ENCODE results near the gene FRMD1.

The FRMD1 gene

DNA sequence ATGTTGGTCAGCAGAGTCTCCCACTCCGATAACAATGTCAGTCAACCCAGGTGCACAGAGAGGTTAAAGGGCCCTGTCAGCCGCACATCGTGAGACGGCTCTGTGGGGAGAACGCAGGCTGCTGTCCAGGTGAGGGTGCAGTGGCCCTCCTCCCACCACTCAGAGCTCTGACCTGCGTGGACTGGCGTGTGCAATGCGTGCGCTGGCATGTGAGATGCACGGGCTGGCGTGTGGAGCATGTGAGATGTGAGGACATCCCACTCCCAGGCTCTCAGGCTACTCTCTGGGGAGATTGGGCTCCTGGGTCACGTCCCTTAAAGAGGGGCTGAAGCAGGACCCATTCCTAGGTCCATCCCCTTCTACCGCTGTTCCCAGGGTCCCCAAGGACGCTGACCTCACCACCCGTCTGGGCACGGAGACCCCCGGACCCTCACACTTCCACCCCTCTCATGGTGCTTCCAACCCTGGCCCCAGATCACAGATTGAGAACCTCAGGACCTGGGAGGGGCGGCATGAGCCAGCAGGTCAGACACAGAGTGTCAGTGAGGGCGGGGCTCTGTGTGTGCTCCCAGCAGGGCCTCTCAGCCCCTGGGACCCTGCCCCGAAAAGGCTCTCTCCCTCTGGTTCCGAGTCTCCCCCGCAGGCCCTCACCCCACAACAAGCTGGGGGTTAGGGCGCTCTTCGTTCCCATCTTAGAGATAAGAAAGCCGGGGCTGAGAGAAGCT is 8.6 kb upstream of the FRMD1 start:
- H3K4me3 ChIP-seq: no peak overlapping the region
- peaks cover 11 to 64% (median 52%) of the 10 kb centered on the region in 10 experiments; a peak in 19 of 20 replicates for H3K4me1 ChIP-seq
- TF ChIP-seq Cebpa-rat (IDR thresholded peaks at IDR 0.05): no peak
- H3K9me3 ChIP-seq (replicated peaks in 1 of 11): 0 out of 22 replicates have a peak, but pooled peaks cover 0 to 4% (median 0%) of the 10 kb centered on the region in 11 experiments
- peak overlapping the region in 9 of 11 experiments; percentile 24 to 70 (median 62); a peak in 15 of 22 replicates for H3K4me2 ChIP-seq
- peaks cover 0 to 6% (median 0%) of the 10 kb centered on the region in 11 experiments; a peak in 1 of 22 replicates for H3K27me3 ChIP-seq
- no peak overlapping the region for H3K27ac ChIP-seq
- no peaks in the 10 kb centered on the region for H4K20me1 ChIP-seq
- H3K9ac ChIP-seq: 0 out of 22 replicates have a peak overlapping the region, but pooled peaks of 1 of the 11 experiments have one; percentile 4
- no peaks in the 10 kb centered on the region for H3K36me3 ChIP-seq

DNA sequence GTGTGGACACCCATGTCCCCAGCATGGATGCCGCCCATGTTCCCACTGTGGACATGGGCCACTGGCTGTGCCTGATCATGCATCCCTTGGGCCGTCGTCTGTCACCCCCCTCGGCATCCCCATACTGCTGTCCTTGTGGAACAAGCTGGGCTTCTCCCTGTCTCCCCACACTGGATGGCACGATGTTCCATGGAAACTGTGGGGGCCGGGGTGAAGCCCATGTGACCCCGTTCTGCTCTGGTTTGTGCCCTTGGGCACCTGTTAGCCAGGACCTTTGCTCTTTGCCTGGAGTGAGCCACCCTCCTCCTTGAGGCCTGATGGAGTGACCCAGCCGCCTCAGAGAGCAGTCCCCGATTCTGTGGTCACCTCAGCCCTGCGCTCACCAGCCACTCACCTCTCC is 7.6 kb upstream of the FRMD1 start:
- Histone ChIP-seq H3K9ac (0 out of 22 replicates have a peak overlapping the region, but pooled peaks of 1 of the 11 experiments have one; percentile 18), H3K4me2 (peak overlapping the region in 9 of 11 experiments; percentile 24 to 70 (median 62); a peak in 18 of 22 replicates), H3K4me3 (no peak overlapping the region), H3K27ac (no peak overlapping the region), H3K4me1 (peaks cover 11 to 74% (median 61%) of the 10 kb centered on the region in 10 experiments; a peak in 19 of 20 replicates), H3K9me3 (replicated peaks in 1 of 11) (no peaks in the 10 kb centered on the region), H3K36me3 (no peaks in the 10 kb centered on the region), H3K27me3 (peaks cover 0 to 6% (median 0%) of the 10 kb centered on the region in 11 experiments; a peak in 1 of 22 replicates), H4K20me1 (no peaks in the 10 kb centered on the region)
- TF ChIP-seq Cebpa-rat (IDR thresholded peaks at IDR 0.05): no peak

DNA sequence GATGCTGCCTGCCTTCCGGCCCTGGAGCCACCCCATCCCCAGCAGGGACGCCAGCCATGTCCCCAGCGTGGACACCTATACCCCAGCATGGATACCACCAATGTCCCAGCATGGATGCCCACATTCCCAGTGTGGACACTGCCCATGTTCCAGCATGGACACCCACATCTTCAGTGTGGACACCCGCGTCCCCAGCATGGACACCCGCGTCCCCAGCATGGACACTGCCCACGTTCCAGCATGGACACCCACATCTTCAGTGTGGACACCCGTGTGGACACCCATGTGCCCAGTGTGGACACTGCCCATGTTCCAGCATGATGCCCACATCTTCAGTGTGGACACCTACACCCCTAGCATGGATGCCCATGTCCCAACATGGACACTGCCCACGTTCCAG is 7.1 kb upstream of the FRMD1 start:
- Histone ChIP-seq H3K27me3 (peaks cover 0 to 6% (median 0%) of the 10 kb centered on the region in 11 experiments; a peak in 1 of 22 replicates), H3K36me3 (no peaks in the 10 kb centered on the region), H4K20me1 (no peaks in the 10 kb centered on the region), H3K4me2 (peak overlapping the region in 7 of 11 experiments; percentile 42 to 70 (median 63); a peak in 11 of 22 replicates), H3K4me3 (no peak overlapping the region), H3K9me3 (replicated peaks in 1 of 11) (no peaks in the 10 kb centered on the region), H3K4me1 (peaks cover 11 to 74% (median 61%) of the 10 kb centered on the region in 10 experiments; a peak in 19 of 20 replicates), H3K27ac (no peak overlapping the region), H3K9ac (no peak overlapping the region)
- TF ChIP-seq Cebpa-rat (IDR thresholded peaks at IDR 0.05): no peak

DNA sequence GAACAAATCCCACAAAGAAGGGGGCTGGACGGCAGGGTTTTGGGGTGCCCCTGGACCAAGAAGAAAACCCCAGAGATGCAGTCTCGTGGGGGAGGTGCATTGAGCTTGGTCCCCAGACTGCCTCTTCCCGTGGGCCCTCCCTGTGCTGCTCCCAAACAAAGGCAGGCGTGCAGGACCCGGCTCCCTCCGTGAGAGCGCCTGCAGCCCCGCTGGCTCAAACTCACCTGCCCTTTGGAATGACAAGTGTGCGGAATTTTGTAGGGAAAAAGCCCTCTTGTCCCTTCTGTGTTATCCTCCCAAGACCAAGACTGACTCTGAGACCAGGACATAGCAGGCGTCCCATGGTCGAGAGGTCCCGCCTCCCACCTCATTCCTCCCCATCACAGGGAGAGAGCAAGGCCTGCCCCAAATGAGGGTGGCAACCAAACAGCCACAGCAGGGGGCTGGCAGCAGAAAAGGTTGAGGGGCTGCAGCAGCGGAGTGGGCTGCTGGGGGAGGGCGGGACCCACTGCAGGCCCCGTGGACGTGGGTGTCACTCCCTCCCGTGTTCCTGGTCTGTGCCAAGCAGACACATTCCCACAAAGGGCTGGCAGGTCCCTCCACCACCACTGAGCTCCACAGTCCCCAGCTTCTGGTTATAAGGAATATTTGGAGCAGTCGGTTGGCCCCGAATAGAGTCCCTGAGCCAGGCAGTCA is 5.6 kb upstream of the FRMD1 start:
- H3K9ac ChIP-seq: no peak overlapping the region

DNA sequence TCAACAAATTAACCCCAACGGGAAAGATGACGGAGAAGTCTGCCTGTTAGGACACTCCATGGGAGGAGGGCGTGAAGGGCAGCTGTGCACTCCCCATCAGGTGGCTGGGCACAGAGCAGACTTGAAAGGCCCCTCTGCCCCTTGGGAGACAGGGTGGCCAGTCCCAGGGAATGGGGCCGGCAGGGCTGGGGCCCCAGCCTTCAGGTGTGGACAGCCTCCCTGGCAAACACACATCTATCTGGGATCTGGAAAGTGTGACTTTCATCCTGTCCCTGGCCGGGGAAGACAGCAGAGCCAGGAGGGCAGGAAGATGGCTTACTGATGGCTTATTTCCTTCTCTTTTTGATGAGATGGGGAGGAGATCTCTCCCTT is 4.5 kb upstream of the FRMD1 start:
- Histone ChIP-seq H3K27me3 (peaks cover 0 to 6% (median 0%) of the 10 kb centered on the region in 11 experiments; a peak in 1 of 22 replicates), H3K27ac (no peak overlapping the region), H3K36me3 (no peaks in the 10 kb centered on the region), H4K20me1 (no peaks in the 10 kb centered on the region), H3K4me1 (peaks cover 0 to 79% (median 61%) of the 10 kb centered on the region in 10 experiments; a peak in 18 of 20 replicates), H3K4me2 (peak overlapping the region in 9 of 11 experiments; percentile 44 to 77 (median 59); a peak in 17 of 22 replicates), H3K9me3 (replicated peaks in 1 of 11) (peaks cover 0 to 15% (median 0%) of the 10 kb centered on the region in 11 experiments; a peak in 7 of 22 replicates), H3K9ac (no peak overlapping the region), H3K4me3 (no peak overlapping the region)
- no peak for TF ChIP-seq Cebpa-rat (IDR thresholded peaks at IDR 0.05)

More for the DNA sequence above, 5.6 kb upstream of the FRMD1 start:
- no peak overlapping the region for H3K4me3 ChIP-seq
- peak overlapping the region in 3 of 11 experiments; percentile 44 to 77 (median 58); a peak in 1 of 22 replicates for H3K4me2 ChIP-seq
- peaks cover 0 to 6% (median 0%) of the 10 kb centered on the region in 11 experiments; a peak in 1 of 22 replicates for H3K27me3 ChIP-seq
- H3K36me3 ChIP-seq: no peaks in the 10 kb centered on the region
- TF ChIP-seq Cebpa-rat (IDR thresholded peaks at IDR 0.05): no peak
- H3K9me3 ChIP-seq (replicated peaks in 1 of 11): peaks cover 0 to 7% (median 0%) of the 10 kb centered on the region in 11 experiments; a peak in 3 of 22 replicates
- H4K20me1 ChIP-seq: no peaks in the 10 kb centered on the region
- H3K4me1 ChIP-seq: peaks cover 10 to 79% (median 61%) of the 10 kb centered on the region in 10 experiments; a peak in 19 of 20 replicates
- no peak overlapping the region for H3K27ac ChIP-seq

DNA sequence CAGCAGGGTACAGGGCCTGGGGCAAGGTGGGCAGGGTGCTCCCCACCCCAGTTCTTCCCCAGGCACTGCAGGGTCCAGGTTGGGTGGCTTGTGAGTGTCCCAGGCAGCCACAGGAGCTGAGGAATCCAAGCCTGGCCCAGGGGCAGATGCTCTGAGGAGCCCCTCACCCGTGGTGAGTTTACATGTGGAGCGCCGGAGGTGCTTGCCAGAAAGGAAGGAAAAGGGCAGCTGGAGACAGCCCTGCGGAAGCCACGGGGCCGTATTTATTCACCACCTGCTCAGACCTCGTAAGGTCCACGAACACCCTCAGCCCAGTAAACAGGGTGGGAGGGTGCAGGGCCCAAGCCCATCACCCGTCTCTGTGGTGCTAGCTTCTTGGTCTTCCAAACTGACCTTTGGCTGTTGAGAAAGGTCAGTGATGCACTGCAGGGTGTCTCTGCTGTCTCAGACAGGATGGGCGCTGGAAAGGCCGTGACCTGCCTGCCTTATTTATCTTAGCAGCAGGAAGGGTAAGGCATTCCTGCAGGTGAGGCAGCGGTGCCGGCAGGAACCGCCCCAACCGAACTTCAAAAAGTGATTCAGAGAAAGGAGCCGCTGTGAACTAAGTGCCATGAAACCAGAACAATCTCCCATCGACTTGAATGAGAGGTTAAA is 4.0 kb upstream of the FRMD1 start:
- Histone ChIP-seq H3K27me3 (peaks cover 0 to 6% (median 0%) of the 10 kb centered on the region in 11 experiments; a peak in 1 of 22 replicates), H3K4me1 (peaks cover 0 to 79% (median 61%) of the 10 kb centered on the region in 10 experiments; a peak in 18 of 20 replicates), H3K36me3 (no peaks in the 10 kb centered on the region), H3K9me3 (replicated peaks in 1 of 11) (peaks cover 0 to 18% (median 3%) of the 10 kb centered on the region in 11 experiments; a peak in 9 of 22 replicates), H3K27ac (no peak overlapping the region), H3K9ac (0 out of 22 replicates have a peak overlapping the region, but pooled peaks of 2 of the 11 experiments have one; percentile 18 to 24), H3K4me3 (no peak overlapping the region), H4K20me1 (no peaks in the 10 kb centered on the region), H3K4me2 (peak overlapping the region in 9 of 11 experiments; percentile 44 to 77 (median 59); a peak in 18 of 22 replicates)
- TF ChIP-seq Cebpa-rat (IDR thresholded peaks at IDR 0.05): no peak

DNA sequence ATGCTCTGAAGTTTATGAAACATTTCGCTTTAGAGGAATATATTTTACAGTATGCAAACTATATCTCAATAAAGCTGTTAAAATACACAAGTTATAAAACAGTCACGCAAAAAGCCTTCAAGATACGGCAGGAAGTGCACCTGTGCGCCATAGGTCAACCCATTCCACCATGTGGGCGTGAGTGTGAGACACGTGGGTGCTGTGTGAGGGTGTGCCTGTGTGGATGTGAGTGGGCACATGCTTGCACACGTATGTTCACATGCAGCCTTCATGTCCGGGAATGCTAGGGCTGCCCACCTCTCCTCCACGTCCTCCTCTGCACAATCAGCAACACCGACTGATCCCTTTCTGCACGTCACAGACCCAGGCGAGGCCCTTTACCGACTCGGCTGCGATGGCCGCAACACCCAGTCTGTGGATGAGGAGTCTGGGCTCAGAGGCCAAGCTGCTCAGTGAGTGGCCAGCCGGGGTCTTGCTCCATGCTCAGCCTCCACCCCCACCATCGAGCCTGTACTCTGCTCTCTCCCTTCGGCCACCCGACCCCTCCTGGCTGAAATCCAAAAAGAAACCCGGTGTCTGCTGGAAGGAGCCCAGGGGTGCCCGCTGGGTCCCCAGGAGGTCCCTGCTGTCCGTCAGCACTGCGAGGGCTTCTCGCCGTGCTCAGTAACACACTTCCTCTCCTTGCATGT is 3.0 kb upstream of the FRMD1 start:
- Histone ChIP-seq H3K27ac (no peak overlapping the region), H3K9ac (no peak overlapping the region), H3K27me3 (peaks cover 0 to 4% (median 0%) of the 10 kb centered on the region in 11 experiments; a peak in 1 of 22 replicates), H3K36me3 (no peaks in the 10 kb centered on the region), H3K9me3 (replicated peaks in 1 of 11) (peaks cover 1 to 26% (median 11%) of the 10 kb centered on the region in 11 experiments; a peak in 20 of 22 replicates), H4K20me1 (no peaks in the 10 kb centered on the region), H3K4me3 (no peak overlapping the region), H3K4me1 (peaks cover 6 to 79% (median 62%) of the 10 kb centered on the region in 10 experiments), H3K4me2 (peak overlapping the region in 9 of 11 experiments; percentile 44 to 77 (median 59); a peak in 17 of 22 replicates)
- TF ChIP-seq Cebpa-rat (IDR thresholded peaks at IDR 0.05): no peak

Measured in BLaER1 treated with 17β-estradiol and CSF1 and Interleukin-3, amounts not matched to agents 10 nM and 100 nM (cell line).